ENCODE data around the gene MRPS7.

- TF ChIP-seq CTCF (conservative IDR thresholded peaks at IDR 0.05; ENCODE audit: low read depth, low read length) (no peak), EZH2 (IDR thresholded peaks at IDR 0.05; ENCODE audit: borderline replicate concordance, low read depth, low read length, poor library complexity, severe bottlenecking) (no peak)
Observed at GRCh38 chr17:75277664-75278071, 16.0 kb downstream of the MRPS7 start.

Data from A673 (cell line).